Activated CD8-positive, alpha-beta memory T cell treated with anti-CD3 and anti-CD28 coated beads, Interleukin-2, amount 10 ng/mL, durations not matched to agents 7 days and 5 days (primary cell): ENCODE results near the gene SLC12A5. TPM values are rescaled to one million over a fixed set of nuclear protein-coding genes. Genes with fewer than 3 reads are reported as not detected.

Experiments
- ATAC-seq: fragments of 150-1000 bp; cut with Tn5 transposase; one replicate; pipeline ENCODE4 v1.10.0; 2021; ENCODE audit warnings: moderate library complexity
- CTCF ChIA-PET: fragments of 350-600 bp; sonication (Branson Sonifier 250); formaldehyde crosslinking; loops from one replicate; lab custom pipeline; 2021; ENCODE audit warnings: antibody characterized with exemption; lab: Charles Lee
- DNase-seq: peaks from one replicate; pipeline ENCODE4 v3.0.0-alpha.2; 2020
- H3K27ac Mint-ChIP-seq: one replicate; pipeline ENCODE4 v1.8.0; 2021; ENCODE audit warnings: mild to moderate bottlenecking, mixed read lengths
- H3K27me3 Mint-ChIP-seq: one replicate; pipeline ENCODE4 v1.8.0; 2021; ENCODE audit warnings: mixed read lengths
- H3K36me3 Mint-ChIP-seq: one replicate; pipeline ENCODE4 v1.8.0; 2021; ENCODE audit warnings: mild to moderate bottlenecking, mixed read lengths
- H3K4me1 Mint-ChIP-seq: one replicate; pipeline ENCODE4 v1.8.0; 2021; ENCODE audit warnings: mixed read lengths
- H3K4me3 Mint-ChIP-seq: one replicate; pipeline ENCODE4 v1.8.0; 2021; ENCODE audit warnings: mild to moderate bottlenecking, moderate library complexity, mixed read lengths
- H3K9me3 Mint-ChIP-seq: one replicate; pipeline ENCODE4 v1.8.0; 2022; ENCODE audit warnings: low read depth, mixed read lengths
- total RNA-seq, 2 experiments: library from RNA; stranded (reverse); gene quantifications; one replicate each; pipeline ENCODE4 v1.2.3, GENCODE V29; 2021

SLC12A5 gene
- total RNA-seq, 2 experiments from 2014 or later: 1.7 to 2.0 TPM

- peaks cover 3% of the 10 kb centered on the region for H3K36me3 Mint-ChIP-seq
- peaks cover 56% of the 10 kb centered on the region for H3K4me1 Mint-ChIP-seq
- ATAC-seq: peak; percentile 29
- peak overlapping the region; percentile 56 for H3K27ac Mint-ChIP-seq
- H3K4me3 Mint-ChIP-seq: peak overlapping the region; percentile 20
- DNase-seq: peak; percentile 56
- H3K27me3 Mint-ChIP-seq: peaks cover 75% of the 10 kb centered on the region
- no peaks in the 10 kb centered on the region for H3K9me3 Mint-ChIP-seq
- CTCF ChIA-PET: interaction anchor here (1.0 to 13.0 kb wide), 7 partner anchors 10 to 77 kb away, joined by 3 to 289 read pairs (median 12); partner anchors contain the start of gene ZNF335
Observed at GRCh38 chr20:46010491-46011391, 18.3 kb upstream of the SLC12A5 start.

- peaks cover 53% of the 10 kb centered on the region for H3K4me1 Mint-ChIP-seq
- no peak overlapping the region for H3K27ac Mint-ChIP-seq
- peaks cover 3% of the 10 kb centered on the region for H3K36me3 Mint-ChIP-seq
- H3K27me3 Mint-ChIP-seq: peaks cover 70% of the 10 kb centered on the region
- H3K9me3 Mint-ChIP-seq: no peaks in the 10 kb centered on the region
- DNase-seq (peak; percentile 70), ATAC-seq (no peak)
- CTCF ChIA-PET: interaction anchor here (0.5 to 13.0 kb wide), 13 partner anchors 11 to 202 kb away, joined by 3 to 289 read pairs (median 4); partner anchors contain the start of gene ZNF335
- no peak overlapping the region for H3K4me3 Mint-ChIP-seq
Observed at GRCh38 chr20:46011631-46012482, 17.2 kb upstream of the SLC12A5 start.

GRCh38 chr20:46012921-46013320 is 16.1 kb upstream of the SLC12A5 start:
- Mint-ChIP-seq H3K27ac (no peak overlapping the region), H3K27me3 (peaks cover 72% of the 10 kb centered on the region), H3K36me3 (peaks cover 3% of the 10 kb centered on the region), H3K9me3 (no peaks in the 10 kb centered on the region), H3K4me3 (no peak overlapping the region), H3K4me1 (peaks cover 52% of the 10 kb centered on the region)
- DNase-seq (no peak), ATAC-seq (no peak)
- CTCF ChIA-PET: interaction anchor here (1.0 to 13.0 kb wide), 27 partner anchors 8 to 395 kb away, joined by 3 to 289 read pairs (median 7); partner anchors contain the start of genes ELMO2, PCIF1, SLC12A5 and ZNF335

DNA sequence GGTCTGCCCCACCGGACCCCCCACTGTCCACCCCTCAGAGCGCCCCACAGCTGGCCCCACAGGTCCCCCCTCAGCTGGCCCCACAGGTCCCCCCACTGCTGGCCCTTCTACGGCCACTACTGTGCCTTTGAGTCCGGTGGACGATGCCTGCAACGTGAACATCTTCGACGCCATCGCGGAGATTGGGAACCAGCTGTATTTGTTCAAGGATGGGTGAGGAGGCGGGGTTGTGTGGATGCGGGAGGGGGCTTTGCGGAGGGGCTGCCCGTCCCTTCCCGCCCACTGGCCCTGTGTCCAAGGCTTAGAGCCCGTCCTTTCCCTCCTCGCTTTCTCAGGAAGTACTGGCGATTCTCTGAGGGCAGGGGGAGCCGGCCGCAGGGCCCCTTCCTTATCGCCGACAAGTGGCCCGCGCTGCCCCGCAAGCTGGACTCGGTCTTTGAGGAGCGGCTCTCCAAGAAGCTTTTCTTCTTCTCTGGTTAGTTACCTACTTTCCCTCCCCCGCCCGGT is 15.6 kb upstream of the SLC12A5 start:
- Mint-ChIP-seq H3K27ac (no peak overlapping the region), H3K27me3 (peaks cover 71% of the 10 kb centered on the region), H3K4me3 (peak overlapping the region; percentile 21), H3K36me3 (peaks cover 3% of the 10 kb centered on the region), H3K9me3 (no peaks in the 10 kb centered on the region), H3K4me1 (peaks cover 47% of the 10 kb centered on the region)
- CTCF ChIA-PET: interaction anchor here (0.9 to 13.0 kb wide), 30 partner anchors 9 to 394 kb away, joined by 3 to 289 read pairs (median 8); partner anchors contain the start of genes ELMO2, PCIF1, SLC12A5 and ZNF335
- ATAC-seq (no peak), DNase-seq (no peak)

DNA sequence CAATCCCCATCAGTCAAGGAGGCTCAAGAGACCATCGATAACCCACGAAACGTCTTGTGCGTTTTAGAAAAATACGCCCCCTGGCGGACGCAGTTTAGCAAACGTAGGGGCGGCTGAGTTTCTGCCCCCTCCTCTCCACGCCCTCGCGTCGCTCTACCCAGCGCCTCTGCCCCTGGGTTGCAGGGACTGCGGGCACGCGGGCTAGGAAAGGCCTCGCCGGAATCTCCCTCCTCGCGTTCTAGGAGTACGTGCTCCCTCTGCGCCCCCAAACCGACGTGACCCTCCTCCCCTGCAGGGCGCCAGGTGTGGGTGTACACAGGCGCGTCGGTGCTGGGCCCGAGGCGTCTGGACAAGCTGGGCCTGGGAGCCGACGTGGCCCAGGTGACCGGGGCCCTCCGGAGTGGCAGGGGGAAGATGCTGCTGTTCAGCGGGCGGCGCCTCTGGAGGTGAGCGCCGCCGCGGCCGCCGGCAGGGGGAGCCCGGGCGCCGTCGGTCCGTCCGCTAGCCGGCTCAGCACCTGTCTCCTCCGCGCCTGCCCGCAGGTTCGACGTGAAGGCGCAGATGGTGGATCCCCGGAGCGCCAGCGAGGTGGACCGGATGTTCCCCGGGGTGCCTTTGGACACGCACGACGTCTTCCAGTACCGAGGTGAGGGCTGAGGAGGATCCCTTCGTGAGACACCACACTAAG is 15.0 kb upstream of the SLC12A5 start:
- peaks cover 71% of the 10 kb centered on the region for H3K27me3 Mint-ChIP-seq
- ATAC-seq (peak; percentile 92), DNase-seq (peak; percentile 73)
- peaks cover 41% of the 10 kb centered on the region for H3K4me1 Mint-ChIP-seq
- no peaks in the 10 kb centered on the region for H3K9me3 Mint-ChIP-seq
- H3K27ac Mint-ChIP-seq: no peak overlapping the region
- peaks cover 3% of the 10 kb centered on the region for H3K36me3 Mint-ChIP-seq
- CTCF ChIA-PET: interaction anchor here (0.5 to 13.0 kb wide), 43 partner anchors 9 to 1699 kb away, joined by 3 to 289 read pairs (median 5); partner anchors contain the start of genes ELMO2, PCIF1, SLC12A5 and ZNF335
- H3K4me3 Mint-ChIP-seq: peak overlapping the region; percentile 21

- H3K4me1 Mint-ChIP-seq: peaks cover 38% of the 10 kb centered on the region
- CTCF ChIA-PET: interaction anchor here (0.5 to 13.0 kb wide), 35 partner anchors 9 to 1700 kb away, joined by 3 to 289 read pairs (median 7); partner anchors contain the start of genes ELMO2, PCIF1, SLC12A5 and ZNF335
- peaks cover 63% of the 10 kb centered on the region for H3K27me3 Mint-ChIP-seq
- ATAC-seq (no peak), DNase-seq (no peak)
- H3K9me3 Mint-ChIP-seq: no peaks in the 10 kb centered on the region
- no peak overlapping the region for H3K4me3 Mint-ChIP-seq
- peaks cover 3% of the 10 kb centered on the region for H3K36me3 Mint-ChIP-seq
- H3K27ac Mint-ChIP-seq: no peak overlapping the region
Observed at GRCh38 chr20:46014517-46015396, 14.3 kb upstream of the SLC12A5 start.

GRCh38 chr20:46017272-46017671 is 11.7 kb upstream of the SLC12A5 start:
- Mint-ChIP-seq H3K4me3 (no peak overlapping the region), H3K27ac (no peak overlapping the region), H3K27me3 (peaks cover 48% of the 10 kb centered on the region), H3K9me3 (no peaks in the 10 kb centered on the region), H3K4me1 (peaks cover 29% of the 10 kb centered on the region), H3K36me3 (no peaks in the 10 kb centered on the region)
- no peak for DNase-seq
- no peak for ATAC-seq
- CTCF ChIA-PET: interaction anchor here (0.9 to 2.2 kb wide), 5 partner anchors 10 to 332 kb away, joined by 3 to 10 read pairs (median 4); no protein-coding TSS in a partner anchor

DNA sequence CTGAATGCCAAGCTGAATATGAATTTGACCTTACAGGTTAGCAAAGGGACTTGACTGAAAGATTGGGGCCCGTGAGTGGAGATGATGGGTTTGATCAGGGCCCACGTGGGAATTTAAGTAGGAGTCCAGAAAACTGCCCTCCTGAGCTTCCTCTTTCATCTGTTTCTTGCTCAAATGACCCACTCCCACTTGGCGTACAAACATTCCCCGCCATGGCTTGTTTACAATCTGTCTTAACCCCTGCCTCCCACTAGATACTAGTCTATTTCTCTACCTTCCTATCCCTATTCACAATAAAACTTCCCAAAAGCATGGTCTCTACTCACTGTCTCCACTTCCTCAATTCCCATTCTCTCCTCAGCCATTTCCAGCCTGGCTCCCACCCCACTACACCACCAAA is 10.9 kb upstream of the SLC12A5 start:
- Mint-ChIP-seq H3K27me3 (peaks cover 40% of the 10 kb centered on the region), H3K9me3 (no peaks in the 10 kb centered on the region), H3K4me1 (peaks cover 30% of the 10 kb centered on the region), H3K27ac (no peak overlapping the region), H3K36me3 (no peaks in the 10 kb centered on the region), H3K4me3 (no peak overlapping the region)
- no peak for ATAC-seq
- DNase-seq: no peak
- CTCF ChIA-PET: interaction anchor here (0.9 to 2.2 kb wide), 6 partner anchors 9 to 331 kb away, joined by 3 to 10 read pairs (median 4); no protein-coding TSS in a partner anchor

DNA sequence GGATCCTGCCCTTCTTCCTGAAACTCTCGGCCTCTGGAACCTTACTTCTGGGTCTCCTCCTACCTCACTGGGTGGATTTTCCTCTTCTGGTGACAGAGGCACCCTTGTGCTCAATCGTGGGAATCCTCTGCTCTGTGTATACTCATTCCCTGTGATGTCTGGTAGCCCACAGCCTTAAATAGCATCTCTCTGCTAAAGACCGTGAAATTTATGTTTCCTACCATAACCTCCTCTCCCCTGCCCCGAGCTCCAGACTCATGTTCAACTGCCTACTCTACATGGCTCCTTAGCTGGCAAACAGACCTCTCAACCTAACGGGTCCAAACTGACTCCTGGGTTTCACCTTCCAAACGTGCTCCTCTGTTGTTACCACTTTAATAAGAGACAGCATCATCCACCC is 10.4 kb upstream of the SLC12A5 start:
- Mint-ChIP-seq H3K4me1 (peaks cover 33% of the 10 kb centered on the region), H3K27ac (no peak overlapping the region), H3K4me3 (no peak overlapping the region), H3K9me3 (no peaks in the 10 kb centered on the region), H3K27me3 (peaks cover 43% of the 10 kb centered on the region), H3K36me3 (no peaks in the 10 kb centered on the region)
- DNase-seq (no peak), ATAC-seq (no peak)
- CTCF ChIA-PET: interaction anchor here (1.1 to 1.4 kb wide), 2 partner anchors 9 to 330 kb away, joined by 3 read pairs; no protein-coding TSS in a partner anchor

- no peak for ATAC-seq
- no peak for DNase-seq
- Mint-ChIP-seq H3K27me3 (peaks cover 46% of the 10 kb centered on the region), H3K4me3 (no peak overlapping the region), H3K36me3 (no peaks in the 10 kb centered on the region), H3K9me3 (no peaks in the 10 kb centered on the region), H3K27ac (no peak overlapping the region), H3K4me1 (peaks cover 23% of the 10 kb centered on the region)
- CTCF ChIA-PET: interaction anchor here (0.7 to 2.4 kb wide), 3 partner anchors 12 to 50 kb away, joined by 3 to 14 read pairs (median 3); no protein-coding TSS in a partner anchor
Observed at GRCh38 chr20:46020555-46020954, 8.5 kb upstream of the SLC12A5 start.
